ENCODE measurements around the gene CYB561D1.
A peak's percentile ranks its signal among the peaks of the same experiment; 100 is the strongest.
"Not testable (repeated sequence)": the region's sequence is repeated elsewhere in the genome, so short reads cannot be mapped to it uniquely, and the experiment has no call there.

Gene CYB561D1

GRCh38 chr1:109473284-109474057 lies 20.4 kb upstream of the CYB561D1 start:
- not testable (repeated sequence) for H3K4me1 Mint-ChIP-seq (ENCODE audit: low read depth); H3K27ac Mint-ChIP-seq; H3K4me3 Mint-ChIP-seq; H3K36me3 Mint-ChIP-seq; H3K9me3 Mint-ChIP-seq (ENCODE audit: low read depth)
- H3K27me3 Mint-ChIP-seq = peaks cover 24% of the 10 kb centered on the region

- no peak overlapping the region for H3K27ac Mint-ChIP-seq
- no peak overlapping the region for H3K4me3 Mint-ChIP-seq
- peaks cover 1% of the 10 kb centered on the region for H3K4me1 Mint-ChIP-seq (ENCODE audit: low read depth)
- no peaks in the 10 kb centered on the region for H3K36me3 Mint-ChIP-seq
- peaks cover 26% of the 10 kb centered on the region for H3K27me3 Mint-ChIP-seq
- no peaks in the 10 kb centered on the region for H3K9me3 Mint-ChIP-seq (ENCODE audit: low read depth)
Measured at GRCh38 chr1:109474697-109475096, 19.2 kb upstream of the CYB561D1 start.

GRCh38 chr1:109475261-109475660 lies 18.6 kb upstream of the CYB561D1 start:
- Mint-ChIP-seq H3K9me3 (ENCODE audit: low read depth) (no peaks in the 10 kb centered on the region), H3K36me3 (no peaks in the 10 kb centered on the region), H3K4me1 (ENCODE audit: low read depth) (peaks cover 1% of the 10 kb centered on the region), H3K4me3 (no peak overlapping the region), H3K27me3 (peaks cover 26% of the 10 kb centered on the region), H3K27ac (no peak overlapping the region)

- H3K27me3 Mint-ChIP-seq = peaks cover 17% of the 10 kb centered on the region
- H3K27ac Mint-ChIP-seq = no peak overlapping the region
Measured at GRCh38 chr1:109476825-109477224, 17.1 kb upstream of the CYB561D1 start.

GRCh38 chr1:109477821-109478220 lies 16.1 kb upstream of the CYB561D1 start:
- Mint-ChIP-seq H3K4me1 (ENCODE audit: low read depth) (peaks cover 10% of the 10 kb centered on the region), H3K27ac (no peak overlapping the region), H3K27me3 (peaks cover 15% of the 10 kb centered on the region), H3K36me3 (no peaks in the 10 kb centered on the region), H3K4me3 (no peak overlapping the region), H3K9me3 (ENCODE audit: low read depth) (no peaks in the 10 kb centered on the region)

More at GRCh38 chr1:109476825-109477224, 17.1 kb upstream of the CYB561D1 start:
- Mint-ChIP-seq H3K4me1 (ENCODE audit: low read depth) (peaks cover 1% of the 10 kb centered on the region), H3K9me3 (ENCODE audit: low read depth) (no peaks in the 10 kb centered on the region), H3K36me3 (no peaks in the 10 kb centered on the region), H3K4me3 (no peak overlapping the region)

- Mint-ChIP-seq H3K4me1 (ENCODE audit: low read depth) (peaks cover 17% of the 10 kb centered on the region), H3K27ac (no peak overlapping the region), H3K27me3 (peaks cover 13% of the 10 kb centered on the region), H3K4me3 (no peak overlapping the region), H3K9me3 (ENCODE audit: low read depth) (no peaks in the 10 kb centered on the region), H3K36me3 (no peaks in the 10 kb centered on the region)
Measured at GRCh38 chr1:109478806-109479205, 15.1 kb upstream of the CYB561D1 start.

GRCh38 chr1:109479311-109479710 lies 14.6 kb upstream of the CYB561D1 start:
- no peak overlapping the region for H3K27ac Mint-ChIP-seq
- peaks cover 20% of the 10 kb centered on the region for H3K4me1 Mint-ChIP-seq (ENCODE audit: low read depth)
- H3K36me3 Mint-ChIP-seq = no peaks in the 10 kb centered on the region
- no peak overlapping the region for H3K4me3 Mint-ChIP-seq
- no peaks in the 10 kb centered on the region for H3K9me3 Mint-ChIP-seq (ENCODE audit: low read depth)
- peaks cover 13% of the 10 kb centered on the region for H3K27me3 Mint-ChIP-seq

GRCh38 chr1:109479901-109480300 lies 14.0 kb upstream of the CYB561D1 start:
- Mint-ChIP-seq H3K9me3 (ENCODE audit: low read depth) (no peaks in the 10 kb centered on the region), H3K27me3 (peaks cover 11% of the 10 kb centered on the region), H3K4me1 (ENCODE audit: low read depth) (peaks cover 26% of the 10 kb centered on the region), H3K4me3 (no peak overlapping the region), H3K27ac (no peak overlapping the region), H3K36me3 (no peaks in the 10 kb centered on the region)

GRCh38 chr1:109481646-109482045 lies 12.2 kb upstream of the CYB561D1 start:
- Mint-ChIP-seq H3K27ac (no peak overlapping the region), H3K36me3 (no peaks in the 10 kb centered on the region), H3K27me3 (peaks cover 4% of the 10 kb centered on the region), H3K4me1 (ENCODE audit: low read depth) (peaks cover 37% of the 10 kb centered on the region), H3K4me3 (no peak overlapping the region), H3K9me3 (ENCODE audit: low read depth) (no peaks in the 10 kb centered on the region)

- Mint-ChIP-seq H3K27ac (peak overlapping the region; percentile 95), H3K4me1 (ENCODE audit: low read depth) (peaks cover 37% of the 10 kb centered on the region), H3K4me3 (peak overlapping the region; percentile 98), H3K36me3 (no peaks in the 10 kb centered on the region), H3K9me3 (ENCODE audit: low read depth) (no peaks in the 10 kb centered on the region), H3K27me3 (peaks cover 2% of the 10 kb centered on the region)
Measured at GRCh38 chr1:109482242-109482641, 11.7 kb upstream of the CYB561D1 start.

GRCh38 chr1:109482791-109483671 lies 10.9 kb upstream of the CYB561D1 start:
- no peaks in the 10 kb centered on the region for H3K36me3 Mint-ChIP-seq
- peaks cover 2% of the 10 kb centered on the region for H3K27me3 Mint-ChIP-seq
- peak overlapping the region; percentile 98 for H3K4me3 Mint-ChIP-seq
- peaks cover 37% of the 10 kb centered on the region for H3K4me1 Mint-ChIP-seq (ENCODE audit: low read depth)
- H3K9me3 Mint-ChIP-seq (ENCODE audit: low read depth) = no peaks in the 10 kb centered on the region
- H3K27ac Mint-ChIP-seq = peak overlapping the region; percentile 95

- no peaks in the 10 kb centered on the region for H3K27me3 Mint-ChIP-seq
Measured at GRCh38 chr1:109483672-109484518, 10.0 kb upstream of the CYB561D1 start, which contains the start of gene ATXN7L2. Gene ATXN7L2 (plus strand): TSS chr1:109483905. CDS start chr1:109483954, 49 bp downstream.

GRCh38 chr1:109484519-109484975 lies 9.3 kb upstream of the CYB561D1 start:
- Mint-ChIP-seq H3K27ac (peak overlapping the region; percentile 95), H3K36me3 (no peaks in the 10 kb centered on the region), H3K4me3 (peak overlapping the region; percentile 98), H3K27me3 (no peaks in the 10 kb centered on the region), H3K9me3 (ENCODE audit: low read depth) (no peaks in the 10 kb centered on the region), H3K4me1 (ENCODE audit: low read depth) (peaks cover 35% of the 10 kb centered on the region)

More at GRCh38 chr1:109483672-109484518, 10.0 kb upstream of the CYB561D1 start, which contains the start of gene ATXN7L2:
- no peaks in the 10 kb centered on the region for H3K36me3 Mint-ChIP-seq
- H3K27ac Mint-ChIP-seq = peak within 1 kb of the TSS; percentile 95
- H3K4me1 Mint-ChIP-seq (ENCODE audit: low read depth) = peaks cover 35% of the 10 kb centered on the region
- no peaks in the 10 kb centered on the region for H3K9me3 Mint-ChIP-seq (ENCODE audit: low read depth)
- peak within 1 kb of the TSS; percentile 98 for H3K4me3 Mint-ChIP-seq

- peak overlapping the region; percentile 95 for H3K27ac Mint-ChIP-seq
Measured at GRCh38 chr1:109485001-109485400, 8.9 kb upstream of the CYB561D1 start.

More at GRCh38 chr1:109485001-109485400, 8.9 kb upstream of the CYB561D1 start:
- no peaks in the 10 kb centered on the region for H3K9me3 Mint-ChIP-seq (ENCODE audit: low read depth)
- H3K4me3 Mint-ChIP-seq = peak overlapping the region; percentile 98
- no peaks in the 10 kb centered on the region for H3K36me3 Mint-ChIP-seq
- H3K27me3 Mint-ChIP-seq = no peaks in the 10 kb centered on the region
- H3K4me1 Mint-ChIP-seq (ENCODE audit: low read depth) = peaks cover 35% of the 10 kb centered on the region
